IPS-18c (cell line): Measurements from ENCODE around the gene DUSP10.

Experiments used
- H3K4me3 ChIP-seq: 2 replicates; pipeline ENCODE4 v1.7.0; 2013; ENCODE audit warnings: low read depth, mild to moderate bottlenecking, low read length, moderate library complexity; ENCODE audit not compliant: insufficient read depth
- H3K9me3 ChIP-seq: one replicate; pipeline ENCODE4 v1.6.1; 2013; ENCODE audit warnings: mild to moderate bottlenecking, low read length, moderate library complexity; ENCODE audit not compliant: control insufficient read depth, insufficient read depth

The DUSP10 gene

GRCh38 chr1:221741703-221742554, at the start of gene DUSP10:
DUSP10 (minus strand) TSS chr1:221742089; CDS start chr1:221739744, 2,345 bp downstream.
- Histone ChIP-seq H3K9me3 (no peaks in the 10 kb centered on the region), H3K4me3 (peak within 1 kb of the TSS; percentile 70)

DNA sequence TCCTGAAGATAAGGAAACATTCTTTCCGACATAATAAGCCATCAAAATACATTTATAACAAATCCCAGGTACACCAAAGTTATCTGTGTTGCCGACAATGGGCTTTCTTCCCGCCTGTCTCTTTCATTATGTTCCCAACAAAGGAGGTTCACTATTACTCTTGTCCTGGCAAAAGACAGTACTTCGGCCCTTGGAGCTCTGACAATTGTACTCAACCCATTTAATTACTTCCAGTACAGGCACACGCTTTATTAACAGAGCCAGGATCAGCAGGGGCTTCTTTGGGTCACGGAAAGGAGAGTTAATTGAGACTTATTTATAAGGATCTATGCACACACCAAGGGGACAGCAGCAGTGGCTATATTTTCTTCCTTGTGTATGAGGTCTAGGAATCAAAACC, 46.6 kb upstream of the DUSP10 start:
- H3K4me3 ChIP-seq: no peak overlapping the region
- no peaks in the 10 kb centered on the region for H3K9me3 ChIP-seq

DNA sequence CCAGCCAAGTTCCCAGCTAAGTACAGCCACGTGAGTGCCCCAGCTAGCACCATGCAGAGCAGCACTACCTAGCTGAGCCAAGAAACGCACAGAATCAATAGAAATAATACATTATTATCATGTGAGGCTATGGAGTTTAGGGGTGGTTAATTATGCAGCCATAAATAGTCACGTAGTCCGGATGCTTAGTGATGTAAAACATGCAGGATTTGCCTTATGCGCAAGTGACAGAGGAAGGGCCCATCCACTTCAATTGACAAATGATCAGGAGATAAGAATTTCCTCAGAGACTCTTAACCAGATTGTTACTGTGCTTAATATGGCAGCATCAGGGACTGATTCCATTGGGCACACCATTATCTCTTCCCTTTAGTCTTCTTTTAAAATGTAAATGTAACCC, 44.8 kb upstream of the DUSP10 start:
- Histone ChIP-seq H3K4me3 (no peak overlapping the region), H3K9me3 (no peaks in the 10 kb centered on the region)

DNA sequence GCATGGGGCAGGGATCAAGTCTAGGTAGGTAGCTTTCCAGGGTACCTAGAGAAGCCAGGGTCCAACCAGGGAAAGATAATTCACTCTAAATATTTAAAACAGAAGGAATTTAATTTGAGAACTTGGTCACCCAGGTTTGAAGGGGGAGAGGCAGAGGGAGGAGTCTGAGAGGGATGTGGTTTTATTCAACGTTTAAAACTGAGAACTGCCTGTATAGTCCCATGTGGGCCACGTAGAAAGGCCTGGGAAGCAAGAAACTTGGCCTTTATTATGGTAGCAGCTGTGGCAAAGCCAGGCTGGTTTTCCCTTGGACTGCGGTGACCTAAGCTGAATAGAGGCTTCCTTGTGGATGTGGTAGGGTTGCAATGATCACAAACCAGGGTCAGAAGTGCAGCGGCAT, 42.0 kb upstream of the DUSP10 start:
- Histone ChIP-seq H3K4me3 (no peak overlapping the region), H3K9me3 (no peaks in the 10 kb centered on the region)

- no peaks in the 10 kb centered on the region for H3K9me3 ChIP-seq
- H3K4me3 ChIP-seq: no peak overlapping the region
Observed at GRCh38 chr1:221783437-221783836, 41.5 kb upstream of the DUSP10 start.

DNA sequence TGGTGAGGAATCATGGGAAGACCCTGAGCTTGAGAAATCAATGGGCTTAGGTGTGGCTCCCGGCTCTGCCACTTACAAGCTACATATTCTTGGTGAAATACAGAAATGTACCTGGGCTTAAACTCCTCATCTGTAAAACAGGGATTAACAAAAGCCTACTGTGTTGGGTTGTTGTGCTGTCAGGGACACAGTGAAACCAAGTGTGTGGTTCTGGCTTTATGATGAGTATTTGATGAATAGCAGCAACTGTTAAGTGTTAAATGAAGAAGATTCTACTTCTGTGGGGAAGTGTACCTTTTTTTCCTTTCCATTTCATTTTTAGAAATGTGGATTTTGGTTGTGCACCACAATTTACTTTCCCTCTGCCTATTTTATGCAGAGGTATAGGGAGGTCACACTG, 41.1 kb upstream of the DUSP10 start:
- H3K9me3 ChIP-seq: no peaks in the 10 kb centered on the region
- no peak overlapping the region for H3K4me3 ChIP-seq

GRCh38 chr1:221782477-221782876, 40.6 kb upstream of the DUSP10 start:
- Histone ChIP-seq H3K9me3 (no peaks in the 10 kb centered on the region), H3K4me3 (no peak overlapping the region)

DNA sequence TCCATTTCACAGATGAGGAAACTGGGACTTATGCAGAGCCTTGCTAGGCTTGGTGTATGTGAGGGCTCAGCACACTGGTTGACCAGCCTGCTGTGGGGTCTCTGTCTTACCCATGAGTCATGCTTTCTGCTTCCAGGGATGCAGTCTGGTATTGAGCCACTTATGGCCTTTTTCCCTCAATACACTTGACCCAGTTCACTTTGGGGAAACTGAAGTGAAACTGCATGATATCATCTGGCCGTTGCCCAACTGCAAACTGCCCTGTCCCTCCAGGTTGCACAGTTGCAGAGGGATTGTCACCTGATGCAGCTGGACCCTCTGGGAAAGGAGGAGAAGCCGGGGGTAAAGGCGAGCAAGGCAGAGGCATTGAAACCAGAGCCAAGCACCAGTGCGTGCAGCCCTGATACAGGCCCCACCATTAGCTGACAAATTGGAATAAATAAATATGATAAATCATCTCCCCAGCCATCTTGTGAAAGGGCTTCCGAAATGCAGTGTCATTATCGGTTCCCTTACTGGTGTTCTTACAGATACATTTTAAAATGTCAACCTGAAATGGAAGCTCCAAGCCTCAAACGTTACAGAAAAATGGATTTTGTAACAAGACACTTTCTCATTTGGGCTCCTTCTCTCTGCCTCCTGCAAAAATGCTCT, 39.3 kb upstream of the DUSP10 start:
- Histone ChIP-seq H3K9me3 (no peaks in the 10 kb centered on the region), H3K4me3 (no peak overlapping the region)

DNA sequence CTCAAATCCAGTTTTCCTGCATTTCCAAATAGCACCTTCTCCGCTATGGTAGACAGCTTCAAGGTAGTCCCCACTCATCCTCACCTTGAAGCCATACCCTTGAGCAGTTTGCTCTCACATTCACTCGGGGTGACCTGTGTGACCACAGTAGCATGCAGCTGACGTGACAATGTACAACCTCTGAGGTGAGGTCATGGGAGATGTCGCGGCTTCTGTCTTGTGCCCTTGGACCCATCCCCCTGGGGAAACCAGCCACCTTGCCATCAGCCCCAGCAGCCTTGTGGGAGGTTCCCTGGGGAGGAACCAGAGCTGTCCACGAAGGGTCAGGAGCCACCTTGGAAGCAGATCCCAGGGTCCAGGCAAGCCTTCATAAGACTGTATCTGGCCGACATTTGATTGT, 38.3 kb upstream of the DUSP10 start:
- no peak overlapping the region for H3K4me3 ChIP-seq
- no peaks in the 10 kb centered on the region for H3K9me3 ChIP-seq

- no peak overlapping the region for H3K4me3 ChIP-seq
- no peaks in the 10 kb centered on the region for H3K9me3 ChIP-seq
Observed at GRCh38 chr1:221779771-221780170, 37.9 kb upstream of the DUSP10 start.

DNA sequence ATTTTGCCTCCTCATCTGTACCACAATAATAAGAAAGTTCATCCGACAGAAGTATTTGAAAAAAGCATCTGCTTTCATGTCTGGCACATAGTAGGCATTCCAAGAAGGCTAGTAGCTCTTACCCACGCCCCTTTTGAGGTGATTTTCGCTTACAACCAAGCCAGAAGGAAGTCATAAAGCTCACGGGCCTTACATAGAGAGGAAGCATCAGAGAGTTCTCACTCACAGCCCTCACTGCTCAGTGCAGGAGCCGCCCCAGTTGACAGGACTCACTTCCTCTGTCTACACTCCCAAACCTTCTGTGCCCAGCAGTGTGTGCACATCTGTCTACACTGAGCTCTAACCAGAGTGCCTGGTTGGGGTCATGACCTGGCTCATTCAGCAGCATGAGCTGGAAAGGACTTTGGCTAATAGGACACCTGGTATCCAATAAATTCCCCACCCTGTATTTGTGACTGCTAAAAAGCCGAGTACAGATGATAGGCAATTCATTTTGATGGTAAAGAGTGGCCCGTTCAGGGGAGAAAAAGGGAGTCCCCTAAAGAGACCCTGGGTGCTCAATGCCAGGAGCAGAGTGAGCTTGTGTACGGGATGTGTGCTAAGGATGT, 36.8 kb upstream of the DUSP10 start:
- H3K9me3 ChIP-seq: no peaks in the 10 kb centered on the region
- H3K4me3 ChIP-seq: no peak overlapping the region

- H3K4me3 ChIP-seq: no peak overlapping the region
- H3K9me3 ChIP-seq: no peaks in the 10 kb centered on the region
Observed at GRCh38 chr1:221778125-221778524, 36.2 kb upstream of the DUSP10 start.

GRCh38 chr1:221777431-221778072, 35.7 kb upstream of the DUSP10 start:
- H3K4me3 ChIP-seq: no peak overlapping the region
- H3K9me3 ChIP-seq: no peaks in the 10 kb centered on the region

- no peaks in the 10 kb centered on the region for H3K9me3 ChIP-seq
- no peak overlapping the region for H3K4me3 ChIP-seq
Observed at GRCh38 chr1:221776495-221777301, 34.8 kb upstream of the DUSP10 start.

- Histone ChIP-seq H3K4me3 (no peak overlapping the region), H3K9me3 (no peaks in the 10 kb centered on the region)
Observed at GRCh38 chr1:221775206-221775605, 33.3 kb upstream of the DUSP10 start.

- H3K4me3 ChIP-seq: no peak overlapping the region
- H3K9me3 ChIP-seq: no peaks in the 10 kb centered on the region
Observed at GRCh38 chr1:221774054-221774842, 32.4 kb upstream of the DUSP10 start.
